Activated CD8-positive, alpha-beta memory T cell treated with anti-CD3 and anti-CD28 coated beads for 1 hour (primary cell): Measurements from ENCODE around the gene APOA4.

Experiments
- DNase-seq, 2 donors: peaks; one replicate each; pipeline ENCODE4 v3.0.0-alpha.2; 2020; ENCODE audit warnings: low read depth in 1 of 2; ENCODE audit errors: extremely low read depth in 1 of 2

Gene APOA4

GRCh38 chr11:116823031-116823843, at the start of gene APOA4:
TSS of gene APOA4 (minus strand) at chr11:116823304. CDS start at chr11:116823191, 113 bp downstream.
- DNase-seq: no peak

GRCh38 chr11:116871248-116871647, 48.1 kb upstream of the APOA4 start:
- DNase-seq: no peak

- DNase-seq: no peak
These were observed 47.0 kb upstream of the APOA4 start for GRCh38 chr11:116870054-116870453.

DNA sequence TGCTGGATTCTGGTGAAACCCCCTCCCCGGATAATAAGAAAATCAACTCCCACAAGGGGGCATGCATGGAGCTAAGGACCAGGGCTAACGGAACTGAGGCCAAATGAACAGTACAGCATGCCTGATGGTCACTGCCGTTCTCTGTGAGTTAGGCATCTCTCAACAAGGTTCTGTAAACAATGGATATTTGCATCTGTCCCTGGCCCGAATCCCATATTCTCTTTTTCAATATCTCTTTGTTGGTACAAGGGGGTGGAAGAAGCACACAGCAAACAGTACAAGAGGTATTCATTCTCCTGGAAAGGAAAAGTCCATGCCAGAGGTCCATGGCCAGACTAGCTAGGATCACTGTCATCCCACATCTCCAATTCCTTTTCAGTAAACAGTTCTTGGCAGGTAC, 46.5 kb upstream of the APOA4 start:
- no peak for DNase-seq

DNA sequence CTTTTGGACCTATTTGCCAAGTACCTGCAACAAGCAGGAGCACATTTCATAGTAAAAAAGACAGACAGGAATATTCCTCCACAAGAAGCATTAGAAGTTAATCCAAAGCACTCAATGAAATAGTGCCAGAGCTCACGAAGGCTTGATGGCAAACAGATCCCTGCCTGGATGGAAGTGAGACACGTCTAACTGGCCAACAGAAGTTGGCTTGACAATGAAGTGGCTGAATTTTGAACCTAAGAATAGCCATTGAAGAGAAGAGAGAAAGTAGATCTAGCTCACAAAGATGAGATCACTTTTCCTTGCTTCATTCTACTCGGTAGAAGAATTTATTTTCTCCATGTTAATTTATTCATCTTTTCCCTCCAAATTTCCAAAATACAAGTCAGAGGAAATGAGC, 45.0 kb upstream of the APOA4 start:
- no peak for DNase-seq

GRCh38 chr11:116867619-116868018, 44.5 kb upstream of the APOA4 start:
- no peak for DNase-seq

DNA sequence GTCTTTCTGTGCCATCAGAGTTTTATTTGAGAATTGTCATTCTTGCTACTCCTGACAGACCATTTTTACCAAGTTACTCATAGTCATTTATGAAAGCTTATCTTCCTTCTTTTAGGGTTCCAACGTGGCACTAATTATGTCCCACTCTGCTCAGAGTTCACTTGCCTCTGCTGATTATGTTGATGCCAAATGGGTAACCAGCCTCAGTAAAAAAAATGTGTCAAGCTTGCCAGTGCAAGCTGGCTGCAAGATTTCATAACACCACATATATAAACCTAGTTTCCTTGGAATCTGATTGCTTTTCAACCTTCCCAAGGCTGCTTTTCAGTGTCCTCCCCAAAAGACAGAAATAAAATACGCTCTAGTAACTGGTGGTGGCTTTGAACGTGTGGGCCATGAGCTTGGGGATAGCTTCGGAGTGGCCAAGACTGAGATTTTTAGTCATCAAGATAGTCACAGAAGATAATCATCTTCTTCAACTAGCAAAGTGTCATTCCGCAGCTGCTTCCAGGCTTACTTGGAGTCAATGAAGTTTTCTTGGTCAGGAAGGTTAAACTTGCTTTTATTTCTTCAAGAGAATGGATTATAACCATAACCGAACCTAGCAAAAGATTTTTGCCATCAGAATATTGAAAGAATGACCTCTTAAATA, 43.8 kb upstream of the APOA4 start:
- DNase-seq: no peak

DNA sequence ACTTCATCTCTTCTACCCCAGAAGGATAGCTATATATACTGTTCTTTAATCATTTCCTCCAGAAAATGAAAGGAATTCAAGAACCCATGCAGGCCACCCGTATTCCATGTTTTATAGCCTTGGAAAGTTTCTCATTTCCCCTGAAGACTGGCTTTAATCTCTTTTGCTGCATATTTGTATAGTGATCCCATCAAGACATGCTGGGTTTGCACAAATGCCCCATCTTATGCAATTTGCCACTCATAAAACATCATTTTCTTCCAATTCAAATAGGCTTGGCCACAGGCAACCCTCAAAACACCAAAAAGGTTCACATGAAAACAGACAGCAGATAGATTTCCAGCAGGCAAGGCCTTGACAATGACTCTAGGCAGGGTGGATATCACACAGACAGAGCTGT, 42.6 kb upstream of the APOA4 start:
- DNase-seq: no peak

GRCh38 chr11:116864531-116864930, 41.4 kb upstream of the APOA4 start:
- no peak for DNase-seq

- DNase-seq: no peak
These were observed 39.8 kb upstream of the APOA4 start for GRCh38 chr11:116862951-116863350.

DNA sequence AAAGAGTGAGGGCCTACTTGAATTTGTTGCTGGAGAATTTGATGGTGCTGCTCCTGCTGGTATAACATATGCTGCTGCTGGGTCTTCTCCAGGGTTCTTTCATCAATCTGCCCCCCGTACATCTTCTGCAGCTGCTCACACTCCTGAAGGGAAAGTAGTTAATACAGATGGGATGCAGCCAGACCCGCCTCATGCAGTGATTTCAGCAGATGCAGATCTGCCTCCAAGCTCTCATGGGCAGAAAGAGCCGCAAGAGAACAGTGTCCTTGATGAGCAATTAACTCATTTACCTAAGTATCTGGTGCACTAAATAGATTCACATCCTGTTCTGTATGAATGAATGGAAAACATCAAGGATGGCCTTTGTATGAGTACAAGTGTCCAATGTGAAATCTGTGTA, 39.1 kb upstream of the APOA4 start:
- no peak for DNase-seq

- no peak for DNase-seq
These were observed 38.4 kb upstream of the APOA4 start for GRCh38 chr11:116861539-116861938.

GRCh38 chr11:116860303-116860702, 37.2 kb upstream of the APOA4 start:
- DNase-seq: no peak

DNA sequence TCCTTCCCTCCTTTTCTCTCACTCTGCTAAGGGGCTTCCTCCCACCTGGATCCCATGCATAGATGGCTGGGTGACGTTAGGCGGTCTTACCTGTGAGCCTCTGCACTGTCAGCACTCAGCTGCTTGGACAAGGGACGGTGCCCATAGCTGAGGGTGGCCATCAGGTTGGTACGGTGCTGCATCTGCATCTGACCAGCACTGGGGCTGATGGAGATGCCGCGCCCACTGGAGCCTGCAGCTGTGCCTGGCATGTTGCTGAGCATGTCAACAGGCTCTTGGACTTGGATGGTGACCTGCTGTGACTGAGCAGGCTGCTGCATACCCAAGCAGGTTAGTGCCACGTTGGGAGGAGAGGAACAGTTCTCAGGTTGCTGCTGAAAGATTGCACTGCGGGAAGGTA, 36.1 kb upstream of the APOA4 start:
- no peak for DNase-seq

DNA sequence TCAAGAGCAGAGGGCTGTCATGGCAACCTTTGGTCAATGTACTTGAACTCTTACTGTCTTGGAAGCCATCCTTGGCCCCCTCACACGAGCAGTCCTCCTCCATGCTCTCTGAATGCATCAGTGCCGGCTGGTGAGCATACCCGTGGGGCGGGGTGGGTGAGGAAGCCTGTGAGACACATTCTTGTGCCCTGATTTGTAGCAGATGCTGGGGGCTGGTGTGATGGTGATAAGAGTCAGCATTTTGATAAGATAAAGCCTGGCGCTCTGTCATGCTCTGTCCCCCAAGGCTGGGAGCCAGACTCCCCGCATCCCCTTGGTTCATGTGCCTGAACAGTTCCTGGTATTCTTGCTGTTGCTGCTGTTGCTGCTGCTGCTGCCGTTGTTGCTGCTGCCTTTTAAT, 34.8 kb upstream of the APOA4 start:
- no peak for DNase-seq

GRCh38 chr11:116857316-116857715, 34.2 kb upstream of the APOA4 start:
- DNase-seq: no peak

GRCh38 chr11:116856423-116856822, 33.3 kb upstream of the APOA4 start:
- no peak for DNase-seq

DNA sequence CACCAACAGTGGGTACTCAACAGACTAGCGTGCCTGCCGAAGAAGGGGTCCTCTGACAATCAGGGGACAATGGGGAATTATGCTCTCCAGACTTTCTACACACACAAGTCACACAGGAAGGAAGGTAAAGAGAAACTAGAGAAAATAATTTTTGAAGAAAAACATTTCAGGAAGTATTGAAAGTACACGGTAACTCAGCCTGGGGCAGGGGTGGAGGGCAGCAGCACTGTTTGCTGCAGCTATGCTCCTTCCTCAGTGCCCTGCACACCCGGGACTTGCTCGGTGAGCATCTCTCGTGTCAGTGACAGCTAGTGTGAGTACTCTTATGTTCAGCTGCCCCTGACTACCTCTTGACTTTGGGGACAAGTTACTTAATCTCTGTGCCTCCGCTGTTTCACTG, 32.3 kb upstream of the APOA4 start:
- DNase-seq: no peak

DNA sequence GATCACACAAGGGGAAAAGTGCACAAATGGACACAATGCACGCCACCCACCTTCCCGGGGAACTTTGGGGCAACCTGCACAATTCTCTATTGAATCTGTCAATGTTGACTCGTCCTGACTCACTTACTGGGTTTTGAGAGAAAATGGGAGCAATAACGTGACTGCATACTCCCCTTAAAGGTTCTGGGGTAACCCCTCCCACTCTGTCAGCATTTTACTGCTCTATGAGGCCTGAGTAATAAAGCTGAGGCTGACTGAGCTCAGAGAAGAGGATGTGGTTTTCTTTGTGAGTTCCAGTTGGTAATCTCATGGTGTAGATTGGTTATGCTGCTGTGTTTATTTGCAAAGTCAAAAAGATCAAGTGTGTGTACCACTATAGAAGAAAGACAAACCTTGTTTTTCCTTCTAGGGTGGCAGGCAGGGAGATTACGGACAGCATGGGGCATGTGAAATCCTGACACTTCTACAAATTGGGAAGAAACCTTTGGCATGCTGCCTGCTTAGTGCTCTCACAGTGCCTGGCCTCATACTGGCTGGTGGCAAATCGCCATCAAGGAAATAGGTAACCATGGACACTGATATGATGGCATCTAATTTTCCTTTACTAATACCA, 30.5 kb upstream of the APOA4 start:
- peak in 1 of 2 donors; percentile 27 for DNase-seq

GRCh38 chr11:116852261-116853031, 29.3 kb upstream of the APOA4 start:
- DNase-seq: no peak

GRCh38 chr11:116851626-116852025, 28.5 kb upstream of the APOA4 start:
- DNase-seq: no peak
